ENCODE data around the gene SLC17A9. TPM values are rescaled to one million over a fixed set of nuclear protein-coding genes. Genes with fewer than 3 reads are reported as not detected.

Gene SLC17A9
- total RNA-seq, 1 experiment from 2014 or later: 37.6 TPM

GRCh38 chr20:62995481-62995880, 43.0 kb downstream of the SLC17A9 start (continued):
- TF ChIP-seq SIN3A (IDR thresholded peaks at IDR 0.05; ENCODE audit: low read depth) (no peak), SRF (IDR thresholded peaks at IDR 0.05; ENCODE audit: low read depth) (no peak), POLR2A (IDR thresholded peaks at IDR 0.05; ENCODE audit: borderline replicate concordance, extremely low read depth, insufficient read depth, insufficient read length) (no peak)
- TF ChIP-seq, protein P1, sequence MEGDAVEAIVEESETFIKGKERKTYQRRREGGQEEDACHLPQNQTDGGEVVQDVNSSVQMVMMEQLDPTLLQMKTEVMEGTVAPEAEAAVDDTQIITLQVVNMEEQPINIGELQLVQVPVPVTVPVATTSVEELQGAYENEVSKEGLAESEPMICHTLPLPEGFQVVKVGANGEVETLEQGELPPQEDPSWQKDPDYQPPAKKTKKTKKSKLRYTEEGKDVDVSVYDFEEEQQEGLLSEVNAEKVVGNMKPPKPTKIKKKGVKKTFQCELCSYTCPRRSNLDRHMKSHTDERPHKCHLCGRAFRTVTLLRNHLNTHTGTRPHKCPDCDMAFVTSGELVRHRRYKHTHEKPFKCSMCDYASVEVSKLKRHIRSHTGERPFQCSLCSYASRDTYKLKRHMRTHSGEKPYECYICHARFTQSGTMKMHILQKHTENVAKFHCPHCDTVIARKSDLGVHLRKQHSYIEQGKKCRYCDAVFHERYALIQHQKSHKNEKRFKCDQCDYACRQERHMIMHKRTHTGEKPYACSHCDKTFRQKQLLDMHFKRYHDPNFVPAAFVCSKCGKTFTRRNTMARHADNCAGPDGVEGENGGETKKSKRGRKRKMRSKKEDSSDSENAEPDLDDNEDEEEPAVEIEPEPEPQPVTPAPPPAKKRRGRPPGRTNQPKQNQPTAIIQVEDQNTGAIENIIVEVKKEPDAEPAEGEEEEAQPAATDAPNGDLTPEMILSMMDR (IDR thresholded peaks at IDR 0.05 in 2 of 3, conservative IDR thresholded peaks at IDR 0.05 in 1 of 3; ENCODE audit: borderline replicate concordance in 1 of 3, insufficient read depth in 1 of 3, low read depth in 2 of 3, low read length in 2 of 3): no peak

- Histone ChIP-seq H3K9ac (ENCODE audit: low read length) (no peak overlapping the region), H3K4me3 (replicated peaks in 1 of 2; ENCODE audit: low read depth in 1 of 2, low read length in 2 of 2) (no peak overlapping the region), H3K9me3 (ENCODE audit: control insufficient read depth in 1 of 2, insufficient read depth in 1 of 2, low read depth in 1 of 2, low read length in 2 of 2) (no peaks in the 10 kb centered on the region), H3K27ac (ENCODE audit: low read depth, low read length) (no peak overlapping the region), H2AFZ (ENCODE audit: low read depth, low read length, poor library complexity, severe bottlenecking) (no peak overlapping the region), H3K79me2 (ENCODE audit: insufficient read depth, low read length) (no peaks in the 10 kb centered on the region), H4K20me1 (ENCODE audit: insufficient read depth) (no peaks in the 10 kb centered on the region), H3K36me3 (ENCODE audit: control insufficient read depth in 1 of 2, insufficient read depth in 2 of 2, low read length in 2 of 2) (no peaks in the 10 kb centered on the region), H3K27me3 (ENCODE audit: insufficient read depth, low read length) (no peaks in the 10 kb centered on the region), H3K4me2 (ENCODE audit: low read length) (no peak overlapping the region), H3K9me2 (ENCODE audit: insufficient read depth) (no peaks in the 10 kb centered on the region), H3K4me1 (ENCODE audit: control insufficient read depth in 1 of 2, insufficient read depth in 2 of 2, low read length in 2 of 2) (no peaks in the 10 kb centered on the region)
- ChIA-PET CTCF (no interaction called here), POLR2A (no interaction called here), RAD21 (ENCODE audit: low non-redundant PET in 1 of 2, low total read pairs in 2 of 2, uncharacterized antibody in 2 of 2, unreplicated experiment in 2 of 2) (no interaction called here)
- TF ChIP-seq POLR2A (IDR thresholded peaks at IDR 0.05; ENCODE audit: borderline replicate concordance, extremely low read depth, insufficient read depth, insufficient read length) (no peak), POLR2AphosphoS5 (IDR thresholded peaks at IDR 0.05; ENCODE audit: low read depth, low read length) (no peak), CBX3 (IDR thresholded peaks at IDR 0.05; ENCODE audit: low read depth) (no peak), YY1 (IDR thresholded peaks at IDR 0.05; ENCODE audit: extremely low read depth, insufficient replicate concordance, low read depth, low read length) (no peak), SRF (IDR thresholded peaks at IDR 0.05; ENCODE audit: low read depth) (no peak), EZH2phosphoT487 (IDR thresholded peaks at IDR 0.05; ENCODE audit: borderline replicate concordance) (no peak), ELF1 (IDR thresholded peaks at IDR 0.05; ENCODE audit: borderline replicate concordance, low read depth) (no peak), FOSL1 (IDR thresholded peaks at IDR 0.05; ENCODE audit: low read depth) (no peak), ATF3 (IDR thresholded peaks at IDR 0.05) (no peak), TCF7L2 (IDR thresholded peaks at IDR 0.05; ENCODE audit: borderline replicate concordance, extremely low read depth, insufficient read depth, insufficient read length) (no peak), RAD21 (IDR thresholded peaks at IDR 0.05; ENCODE audit: low read depth) (no peak), ZFX (IDR thresholded peaks at IDR 0.05) (no peak), JUND (IDR thresholded peaks at IDR 0.05) (no peak)
- TF ChIP-seq, protein P1 (IDR thresholded peaks at IDR 0.05 in 2 of 3, conservative IDR thresholded peaks at IDR 0.05 in 1 of 3; ENCODE audit: borderline replicate concordance in 1 of 3, insufficient read depth in 1 of 3, low read depth in 2 of 3, low read length in 2 of 3): no peak
- ATAC-seq (no peak), DNase-seq (ENCODE audit: low read depth, low spot score) (no peak)
- BruUV-seq (replicated peaks): no TSS peak
- intact Hi-C loops (cut with micrococcal nuclease): no loop called here
Observed at GRCh38 chr20:62995898-62996595, 43.5 kb downstream of the SLC17A9 start.
